SU-DHL-6 (cell line): ENCODE measurements around the gene XYLT1.
A peak's percentile ranks its signal among the peaks of the same experiment; 100 is the strongest.

Source experiments
- H2AFZ ChIP-seq: fragments of 200-600 bp; sonication (generic); 2 replicates; pipeline ENCODE4 v1.6.1; 2014; ENCODE audit warnings: low read depth, mild to moderate bottlenecking, moderate library complexity, mixed read lengths, antibody characterized with exemption, low read length; ENCODE audit not compliant: severe bottlenecking
- H3F3A ChIP-seq: fragments of 200-600 bp; shearing (Covaris generic); 2 replicates; pipeline ENCODE4 v1.6.0; 2016; ENCODE audit warnings: antibody characterized with exemption, mild to moderate bottlenecking; ENCODE audit not compliant: insufficient read depth
- H3K27ac ChIP-seq: fragments of 200-600 bp; sonication (generic); 2 replicates; pipeline ENCODE4 v1.5.1; 2016; ENCODE audit warnings: low read depth, mild to moderate bottlenecking, low read length, moderate library complexity, mixed read lengths
- H3K27me3 ChIP-seq: fragments of 200-600 bp; sonication (generic), shearing (Covaris generic); 2 replicates; pipeline ENCODE4 v1.6.0; 2014; ENCODE audit warnings: mild to moderate bottlenecking, low read length
- H3K36me3 ChIP-seq: fragments of 200-600 bp; sonication (generic); 2 replicates; pipeline ENCODE4 v1.6.1; 2014; ENCODE audit warnings: mild to moderate bottlenecking, low read length, mixed read lengths
- H3K4me2 ChIP-seq: fragments of 300-600, 200-600 bp; shearing (Covaris generic), sonication (generic); 2 replicates; pipeline ENCODE4 v1.6.0; 2014; ENCODE audit warnings: low read length, low read depth, mild to moderate bottlenecking; ENCODE audit not compliant: poor library complexity, severe bottlenecking
- H3K4me3 ChIP-seq: fragments of 200-600 bp; sonication (generic); 2 replicates; pipeline ENCODE4 v1.5.1; 2014; ENCODE audit warnings: antibody characterized with exemption, low read length, mild to moderate bottlenecking, mixed read lengths; ENCODE audit not compliant: insufficient read depth, poor library complexity, severe bottlenecking
- H3K79me2 ChIP-seq: fragments of 200-600 bp; sonication (generic); 2 replicates; pipeline ENCODE4 v1.6.1; 2014; ENCODE audit warnings: mild to moderate bottlenecking, low read length, moderate library complexity; ENCODE audit not compliant: insufficient read depth
- H3K9ac ChIP-seq: fragments of 200-600 bp; sonication (generic); 2 replicates; pipeline ENCODE4 v1.7.0; 2014; ENCODE audit warnings: mild to moderate bottlenecking, low read length
- H3K9me2 ChIP-seq: fragments of 200-600 bp; sonication (generic); replicated peaks from 2 replicates; pipeline ENCODE4 v1.6.1; 2014; ENCODE audit warnings: low read length; ENCODE audit not compliant: insufficient read depth
- H3K9me3 ChIP-seq: fragments of 200-600 bp; sonication (generic); 2 replicates; pipeline ENCODE4 v1.6.1; 2014; ENCODE audit warnings: low read length, mixed read lengths; ENCODE audit not compliant: insufficient read depth
- H4K20me1 ChIP-seq: fragments of 200-600 bp; sonication (generic); 2 replicates; pipeline ENCODE4 v1.6.1; 2014; ENCODE audit warnings: low read depth, mild to moderate bottlenecking, antibody characterized with exemption, low read length, moderate library complexity, mixed read lengths
- CTCF ChIP-seq: fragments of 200-600 bp; sonication (generic); IDR thresholded peaks from one replicate; pipeline ENCODE4 v1.5.1; 2017; ENCODE audit warnings: antibody characterized with exemption, mild to moderate bottlenecking, low read length, moderate library complexity; ENCODE audit not compliant: insufficient read depth, poor library complexity, severe bottlenecking
- EZH2phosphoT487 ChIP-seq: fragments of 200-600 bp; sonication (generic), shearing (Covaris generic); conservative IDR thresholded peaks from 2 replicates; pipeline ENCODE4 v1.6.1; 2018; ENCODE audit warnings: mild to moderate bottlenecking, antibody characterized with exemption, low read length, moderate library complexity, mixed read lengths

XYLT1 gene

GRCh38 chr16:17366299-17366961 is 104.3 kb downstream of the XYLT1 start:
- H3K4me2 ChIP-seq, result peak overlapping the region; percentile 27
- peaks cover 31% of the 10 kb centered on the region for H3K79me2 ChIP-seq
- peaks cover 29% of the 10 kb centered on the region for H3F3A ChIP-seq
- TF ChIP-seq EZH2phosphoT487, result no peak
- TF ChIP-seq CTCF, result no peak
- H3K9me2 ChIP-seq, result no peaks in the 10 kb centered on the region
- no peaks in the 10 kb centered on the region for H3K27me3 ChIP-seq
- H3K9ac ChIP-seq, result no peak overlapping the region
- H2AFZ ChIP-seq, result no peak overlapping the region
- H3K9me3 ChIP-seq, result no peaks in the 10 kb centered on the region
- H3K27ac ChIP-seq, result peak overlapping the region; percentile 94
- no peak overlapping the region for H3K4me3 ChIP-seq
- H4K20me1 ChIP-seq, result no peaks in the 10 kb centered on the region
- H3K36me3 ChIP-seq, result no peaks in the 10 kb centered on the region

GRCh38 chr16:17365591-17366298 is 105.0 kb downstream of the XYLT1 start:
- Histone ChIP-seq H4K20me1 (no peaks in the 10 kb centered on the region; the same call in 1 of the 2 replicates), H3K9me3 (no peaks in the 10 kb centered on the region), H3K27me3 (no peaks in the 10 kb centered on the region), H3K36me3 (no peaks in the 10 kb centered on the region), H3K27ac (no peak overlapping the region), H3K9me2 (no peaks in the 10 kb centered on the region), H3K79me2 (peaks cover 33% of the 10 kb centered on the region), H3K4me2 (no peak overlapping the region), H3K4me3 (no peak overlapping the region), H3F3A (peaks cover 23% of the 10 kb centered on the region), H3K9ac (no peak overlapping the region), H2AFZ (no peak overlapping the region)
- TF ChIP-seq EZH2phosphoT487 (no peak), CTCF (no peak)

GRCh38 chr16:17365211-17365541 is 105.6 kb downstream of the XYLT1 start:
- peaks cover 17% of the 10 kb centered on the region for H3F3A ChIP-seq
- no peak overlapping the region for H3K9ac ChIP-seq
- H3K9me3 ChIP-seq, result no peaks in the 10 kb centered on the region
- TF ChIP-seq EZH2phosphoT487 (no peak), CTCF (no peak)
- H3K4me3 ChIP-seq, result no peak overlapping the region
- H2AFZ ChIP-seq, result no peak overlapping the region
- H3K27ac ChIP-seq, result no peak overlapping the region
- H4K20me1 ChIP-seq, result no peaks in the 10 kb centered on the region; the same call in 1 of the 2 replicates
- peaks cover 33% of the 10 kb centered on the region for H3K79me2 ChIP-seq
- H3K36me3 ChIP-seq, result no peaks in the 10 kb centered on the region
- H3K9me2 ChIP-seq, result no peaks in the 10 kb centered on the region
- H3K27me3 ChIP-seq, result no peaks in the 10 kb centered on the region
- H3K4me2 ChIP-seq, result no peak overlapping the region
